ENCODE measurements around the gene SETD7. TPM values are rescaled to one million over a fixed set of nuclear protein-coding genes. Genes with fewer than 3 reads are reported as not detected.

Gene SETD7
- total RNA-seq, 4 donors from 2014 or later, result 38.9 to 80.6 (median 59.3) TPM

- no peak for DNase-seq
- TF ChIP-seq POLR2A (IDR thresholded peaks at IDR 0.05), result no peak
- TF ChIP-seq, protein P1, sequence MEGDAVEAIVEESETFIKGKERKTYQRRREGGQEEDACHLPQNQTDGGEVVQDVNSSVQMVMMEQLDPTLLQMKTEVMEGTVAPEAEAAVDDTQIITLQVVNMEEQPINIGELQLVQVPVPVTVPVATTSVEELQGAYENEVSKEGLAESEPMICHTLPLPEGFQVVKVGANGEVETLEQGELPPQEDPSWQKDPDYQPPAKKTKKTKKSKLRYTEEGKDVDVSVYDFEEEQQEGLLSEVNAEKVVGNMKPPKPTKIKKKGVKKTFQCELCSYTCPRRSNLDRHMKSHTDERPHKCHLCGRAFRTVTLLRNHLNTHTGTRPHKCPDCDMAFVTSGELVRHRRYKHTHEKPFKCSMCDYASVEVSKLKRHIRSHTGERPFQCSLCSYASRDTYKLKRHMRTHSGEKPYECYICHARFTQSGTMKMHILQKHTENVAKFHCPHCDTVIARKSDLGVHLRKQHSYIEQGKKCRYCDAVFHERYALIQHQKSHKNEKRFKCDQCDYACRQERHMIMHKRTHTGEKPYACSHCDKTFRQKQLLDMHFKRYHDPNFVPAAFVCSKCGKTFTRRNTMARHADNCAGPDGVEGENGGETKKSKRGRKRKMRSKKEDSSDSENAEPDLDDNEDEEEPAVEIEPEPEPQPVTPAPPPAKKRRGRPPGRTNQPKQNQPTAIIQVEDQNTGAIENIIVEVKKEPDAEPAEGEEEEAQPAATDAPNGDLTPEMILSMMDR (IDR thresholded peaks at IDR 0.05), result no peak
- H3K27ac ChIP-seq, result no peak overlapping the region
- H3K36me3 ChIP-seq, result no peaks in the 10 kb centered on the region
- no peaks in the 10 kb centered on the region for H3K27me3 ChIP-seq
- intact Hi-C loops (cut with DNase I; ENCODE audit: low total_unique reads), result no loop called here
- H3K4me3 ChIP-seq, result no peak overlapping the region
- no peaks in the 10 kb centered on the region for H3K4me1 ChIP-seq
- no peaks in the 10 kb centered on the region for H3K9me3 ChIP-seq
Observed at GRCh38 chr4:139484783-139485311, 71.2 kb downstream of the SETD7 start.

- Histone ChIP-seq H3K4me1 (peaks cover 0 to 4% of the 10 kb centered on the region in 2 donors), H3K27me3 (no peaks in the 10 kb centered on the region), H3K27ac (no peak overlapping the region), H3K36me3 (no peaks in the 10 kb centered on the region), H3K9me3 (no peaks in the 10 kb centered on the region), H3K4me3 (no peak overlapping the region)
- intact Hi-C loops (cut with DNase I; ENCODE audit: low total_unique reads), result no loop called here
- no peak for DNase-seq
- TF ChIP-seq, protein P1 (IDR thresholded peaks at IDR 0.05), result no peak
- TF ChIP-seq POLR2A (IDR thresholded peaks at IDR 0.05), result no peak
Observed at GRCh38 chr4:139483000-139483399, 73.0 kb downstream of the SETD7 start.

- H3K36me3 ChIP-seq, result no peaks in the 10 kb centered on the region
- H3K4me1 ChIP-seq, result peaks cover 0 to 4% of the 10 kb centered on the region in 2 donors
- no peak for TF ChIP-seq POLR2A (IDR thresholded peaks at IDR 0.05)
- TF ChIP-seq, protein P1 (IDR thresholded peaks at IDR 0.05), result no peak
- H3K27ac ChIP-seq, result no peak overlapping the region
- intact Hi-C loops (cut with DNase I; ENCODE audit: low total_unique reads), result no loop called here
- no peak for DNase-seq
- H3K4me3 ChIP-seq, result no peak overlapping the region
- H3K27me3 ChIP-seq, result no peaks in the 10 kb centered on the region
- no peaks in the 10 kb centered on the region for H3K9me3 ChIP-seq
Observed at GRCh38 chr4:139481465-139481864, 74.6 kb downstream of the SETD7 start.

DNA sequence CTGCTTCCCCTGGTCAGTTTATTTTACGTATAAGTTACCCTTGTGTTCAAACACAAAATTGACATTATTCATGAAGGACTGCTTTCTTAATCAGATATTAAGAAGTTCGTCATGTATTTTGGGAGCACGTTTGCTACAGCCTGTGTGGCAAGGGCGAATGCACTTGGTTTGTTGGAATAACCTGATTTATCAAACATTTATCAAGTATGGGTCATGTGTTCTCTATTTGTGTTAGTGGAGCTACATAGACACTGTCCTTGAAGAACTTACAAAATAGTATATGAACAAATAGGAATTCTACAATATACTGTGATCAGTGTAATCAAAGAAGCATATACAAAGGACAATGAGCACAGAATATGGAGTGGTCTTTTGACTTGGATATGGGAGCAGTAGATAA, 79.7 kb downstream of the SETD7 start:
- no peak for TF ChIP-seq POLR2A (IDR thresholded peaks at IDR 0.05)
- TF ChIP-seq, protein P1 (IDR thresholded peaks at IDR 0.05), result no peak
- Histone ChIP-seq H3K36me3 (no peaks in the 10 kb centered on the region), H3K9me3 (no peaks in the 10 kb centered on the region), H3K27ac (no peak overlapping the region), H3K4me3 (no peak overlapping the region), H3K27me3 (no peaks in the 10 kb centered on the region), H3K4me1 (peaks cover 0 to 4% of the 10 kb centered on the region in 2 donors)
- no peak for DNase-seq
- intact Hi-C loops (cut with DNase I; ENCODE audit: low total_unique reads), result no loop called here

DNA sequence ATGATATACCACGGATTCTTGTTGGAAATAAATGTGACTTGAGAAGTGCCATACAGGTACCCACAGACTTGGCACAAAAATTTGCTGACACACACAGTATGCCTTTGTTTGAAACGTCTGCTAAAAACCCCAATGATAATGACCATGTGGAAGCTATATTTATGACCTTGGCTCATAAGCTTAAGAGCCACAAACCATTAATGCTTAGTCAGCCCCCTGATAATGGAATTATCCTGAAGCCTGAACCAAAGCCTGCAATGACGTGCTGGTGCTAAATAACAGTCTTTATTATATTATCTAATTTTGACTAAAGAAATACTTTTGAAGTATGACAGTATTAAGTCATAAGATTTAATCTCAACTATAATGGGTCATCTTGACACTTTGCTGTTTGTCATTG, 83.2 kb downstream of the SETD7 start:
- H3K27me3 ChIP-seq, result no peaks in the 10 kb centered on the region
- no peak overlapping the region for H3K27ac ChIP-seq
- no peaks in the 10 kb centered on the region for H3K36me3 ChIP-seq
- intact Hi-C loops (cut with DNase I; ENCODE audit: low total_unique reads), result no loop called here
- TF ChIP-seq, protein P1 (IDR thresholded peaks at IDR 0.05), result no peak
- no peak for TF ChIP-seq POLR2A (IDR thresholded peaks at IDR 0.05)
- H3K4me3 ChIP-seq, result no peak overlapping the region
- no peaks in the 10 kb centered on the region for H3K4me1 ChIP-seq
- no peak for DNase-seq
- H3K9me3 ChIP-seq, result no peaks in the 10 kb centered on the region
